Retinal pigment epithelial cell (primary cell): ENCODE measurements around the gene TOMM20.

ENCODE experiments used
- DNase-seq: peaks from one replicate; pipeline ENCODE4 v3.0.0-alpha.2; 2010; ENCODE audit warnings: low read depth
- H3K4me3 ChIP-seq: 2 replicates; pipeline ENCODE4 v1.5.1; 2011; ENCODE audit warnings: mild to moderate bottlenecking, low read length, control low read depth, moderate library complexity
- TF ChIP-seq, protein P1 (sequence below): conservative IDR thresholded peaks from 2 replicates; pipeline ENCODE4 v1.5.1; 2011; ENCODE audit warnings: low read depth, low read length, control low read depth, inconsistent platforms

The TOMM20 gene

DNA sequence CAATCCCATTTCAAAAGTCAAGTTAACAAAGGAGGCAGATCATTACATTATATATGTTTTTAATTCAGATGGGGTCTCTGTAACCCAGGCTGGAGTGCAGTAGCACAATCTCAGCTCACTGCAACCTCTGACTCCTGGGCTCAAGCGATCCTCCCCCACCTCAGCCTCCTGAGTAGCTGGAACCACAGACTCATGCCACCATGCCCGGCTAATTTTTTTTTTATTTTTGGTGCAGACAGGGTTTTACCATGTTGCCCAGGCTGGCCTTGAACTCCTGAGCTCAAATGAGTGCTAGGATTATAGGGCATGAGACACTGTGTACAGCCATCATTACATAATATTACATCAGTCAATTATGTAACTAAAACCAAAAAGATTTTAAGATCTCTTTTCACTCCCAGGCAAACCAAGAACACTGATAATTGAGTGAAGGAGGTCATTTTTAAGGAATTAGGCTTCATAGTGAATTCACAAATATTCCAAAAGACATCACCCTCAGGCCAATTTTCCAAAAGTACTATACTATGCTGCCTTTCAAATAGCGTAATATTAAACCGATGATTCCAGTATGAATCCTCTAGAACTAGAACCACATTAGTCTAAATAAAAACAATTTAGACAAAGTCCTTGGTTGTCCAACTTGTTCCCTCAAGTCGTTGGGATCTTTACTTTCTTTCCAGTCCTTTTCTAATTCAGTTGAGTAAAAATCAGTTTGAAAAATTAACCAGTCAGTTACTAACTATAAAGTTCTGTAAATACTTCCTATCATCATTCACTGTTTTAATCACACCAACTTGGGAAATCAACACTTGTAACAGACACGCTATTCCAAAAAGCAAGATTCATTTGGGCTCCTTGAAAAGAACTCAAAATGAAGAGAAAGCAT lies 16.1 kb downstream of the TOMM20 start:
- H3K4me3 ChIP-seq, result no peak overlapping the region
- TF ChIP-seq, protein P1, sequence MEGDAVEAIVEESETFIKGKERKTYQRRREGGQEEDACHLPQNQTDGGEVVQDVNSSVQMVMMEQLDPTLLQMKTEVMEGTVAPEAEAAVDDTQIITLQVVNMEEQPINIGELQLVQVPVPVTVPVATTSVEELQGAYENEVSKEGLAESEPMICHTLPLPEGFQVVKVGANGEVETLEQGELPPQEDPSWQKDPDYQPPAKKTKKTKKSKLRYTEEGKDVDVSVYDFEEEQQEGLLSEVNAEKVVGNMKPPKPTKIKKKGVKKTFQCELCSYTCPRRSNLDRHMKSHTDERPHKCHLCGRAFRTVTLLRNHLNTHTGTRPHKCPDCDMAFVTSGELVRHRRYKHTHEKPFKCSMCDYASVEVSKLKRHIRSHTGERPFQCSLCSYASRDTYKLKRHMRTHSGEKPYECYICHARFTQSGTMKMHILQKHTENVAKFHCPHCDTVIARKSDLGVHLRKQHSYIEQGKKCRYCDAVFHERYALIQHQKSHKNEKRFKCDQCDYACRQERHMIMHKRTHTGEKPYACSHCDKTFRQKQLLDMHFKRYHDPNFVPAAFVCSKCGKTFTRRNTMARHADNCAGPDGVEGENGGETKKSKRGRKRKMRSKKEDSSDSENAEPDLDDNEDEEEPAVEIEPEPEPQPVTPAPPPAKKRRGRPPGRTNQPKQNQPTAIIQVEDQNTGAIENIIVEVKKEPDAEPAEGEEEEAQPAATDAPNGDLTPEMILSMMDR, result no peak
- DNase-seq, result no peak

DNA sequence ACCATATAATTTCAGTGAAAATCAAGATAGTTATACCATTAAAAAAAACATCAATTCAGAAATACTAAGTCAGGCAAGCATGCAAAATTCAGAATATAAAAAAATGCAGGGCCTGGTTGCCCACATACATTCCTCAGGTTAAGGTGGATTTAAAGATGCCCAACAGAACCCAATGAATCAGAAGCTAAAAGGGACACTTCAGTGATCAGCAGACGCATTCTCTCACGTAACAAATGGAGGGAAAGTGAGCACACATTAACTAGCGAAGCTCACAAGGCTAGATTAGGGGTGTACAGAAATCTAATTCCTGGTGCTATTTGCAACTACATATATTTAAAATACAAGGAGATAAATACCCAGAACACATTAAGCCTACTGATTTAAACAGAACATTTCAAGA lies 17.5 kb downstream of the TOMM20 start:
- DNase-seq, result no peak
- TF ChIP-seq, protein P1, result no peak
- no peak overlapping the region for H3K4me3 ChIP-seq

GRCh38 chr1:235108876-235109275 lies 19.8 kb downstream of the TOMM20 start:
- no peak for DNase-seq
- TF ChIP-seq, protein P1, result no peak
- no peak overlapping the region for H3K4me3 ChIP-seq

- no peak for DNase-seq
- no peak overlapping the region for H3K4me3 ChIP-seq
- TF ChIP-seq, protein P1, result no peak
These were observed 20.4 kb downstream of the TOMM20 start for GRCh38 chr1:235108185-235108593.

DNA sequence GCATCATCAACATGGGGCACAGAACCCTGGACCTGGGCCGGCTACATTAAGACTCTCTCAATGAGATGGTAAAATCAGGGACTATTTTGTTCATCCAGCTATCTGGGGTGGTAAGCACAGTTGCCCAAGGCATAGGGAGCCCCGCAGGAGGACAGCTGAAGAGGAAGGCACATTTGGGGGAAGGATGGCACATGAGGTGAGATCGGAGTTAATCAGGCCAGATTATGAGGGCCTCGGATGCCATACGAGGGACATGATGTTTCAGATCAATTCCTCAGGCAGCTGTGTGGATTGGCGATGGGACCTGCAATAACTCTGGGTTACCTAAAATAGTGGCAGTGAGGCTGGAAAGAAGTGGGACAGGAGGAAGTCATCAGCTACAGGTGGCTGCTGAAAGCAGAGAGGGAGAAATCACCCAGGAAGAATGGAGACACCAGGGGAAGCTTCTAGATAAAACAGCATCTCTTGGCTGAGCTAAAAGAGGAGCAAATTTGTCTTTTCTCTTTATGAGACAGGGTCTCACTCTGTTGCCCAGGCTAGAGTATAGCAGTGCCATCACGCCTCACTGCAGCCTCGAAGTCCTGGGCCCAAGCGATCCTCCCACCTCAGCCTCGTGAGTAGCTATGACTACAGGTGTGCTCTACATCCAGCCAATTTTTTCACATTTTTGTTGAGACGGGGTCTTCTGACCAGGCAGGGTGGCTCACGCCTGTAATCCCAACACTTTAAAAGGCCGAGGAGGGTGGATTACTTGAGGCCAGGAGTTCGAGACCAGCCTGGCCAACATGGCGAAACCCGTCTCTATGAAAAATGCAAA lies 21.1 kb downstream of the TOMM20 start:
- DNase-seq, result no peak
- TF ChIP-seq, protein P1, result no peak
- H3K4me3 ChIP-seq, result no peak overlapping the region

- DNase-seq, result no peak
- TF ChIP-seq, protein P1, result no peak
- H3K4me3 ChIP-seq, result no peak overlapping the region
These were observed 22.2 kb downstream of the TOMM20 start for GRCh38 chr1:235106457-235106856.
